ENCODE measurements around the gene HIP1. TPM values are rescaled to one million over a fixed set of nuclear protein-coding genes. Genes with fewer than 3 reads are reported as not detected.
A peak's percentile ranks its signal among the peaks of the same experiment; 100 is the strongest.
"Not testable (repeated sequence)": the region's sequence is repeated elsewhere in the genome, so short reads cannot be mapped to it uniquely, and the experiment has no call there.

The HIP1 gene
- total RNA-seq, 1 donor from 2014 or later, result 26.7 TPM

- no peak for DNase-seq (ENCODE audit: low read depth)
These were observed 155.5 kb downstream of the HIP1 start for GRCh38 chr7:75583255-75583654.

- no peak for DNase-seq (ENCODE audit: low read depth)
These were observed 158.8 kb downstream of the HIP1 start for GRCh38 chr7:75579899-75580298.

- no peak for DNase-seq (ENCODE audit: low read depth)
These were observed 160.7 kb downstream of the HIP1 start for GRCh38 chr7:75578081-75578480.

- DNase-seq (ENCODE audit: low read depth), result peak; percentile 26
These were observed 163.1 kb downstream of the HIP1 start for GRCh38 chr7:75575488-75576121.

GRCh38 chr7:75573477-75574019 is 165.2 kb downstream of the HIP1 start:
- DNase-seq (ENCODE audit: low read depth), result no peak

- no peak for DNase-seq (ENCODE audit: low read depth)
These were observed 165.9 kb downstream of the HIP1 start for GRCh38 chr7:75572814-75573213.

- DNase-seq (ENCODE audit: low read depth), result no peak
These were observed 166.3 kb downstream of the HIP1 start for GRCh38 chr7:75572396-75572795.

GRCh38 chr7:75571209-75571608 is 167.5 kb downstream of the HIP1 start:
- DNase-seq (ENCODE audit: low read depth), result no peak

GRCh38 chr7:75569629-75570282 is 169.0 kb downstream of the HIP1 start:
- not testable (repeated sequence) for DNase-seq (ENCODE audit: low read depth)

GRCh38 chr7:75567948-75568595 is 170.7 kb downstream of the HIP1 start:
- DNase-seq (ENCODE audit: low read depth), result no peak

GRCh38 chr7:75565132-75565837 is 173.5 kb downstream of the HIP1 start:
- DNase-seq (ENCODE audit: low read depth), result peak; percentile 48

GRCh38 chr7:75563171-75563570 is 175.6 kb downstream of the HIP1 start:
- no peak for DNase-seq (ENCODE audit: low read depth)

GRCh38 chr7:75559976-75560365 is 178.8 kb downstream of the HIP1 start:
- peak; percentile 41 for DNase-seq (ENCODE audit: low read depth)

- no peak for DNase-seq (ENCODE audit: low read depth)
These were observed 179.3 kb downstream of the HIP1 start for GRCh38 chr7:75559355-75559975.

GRCh38 chr7:75556835-75557234 is 181.9 kb downstream of the HIP1 start:
- not testable (repeated sequence) for DNase-seq (ENCODE audit: low read depth)

- no peak for DNase-seq (ENCODE audit: low read depth)
These were observed 183.0 kb downstream of the HIP1 start for GRCh38 chr7:75555736-75556135.

GRCh38 chr7:75546237-75547015 is 192.3 kb downstream of the HIP1 start:
- DNase-seq (ENCODE audit: low read depth), result no peak

GRCh38 chr7:75537731-75538130 is 201.0 kb downstream of the HIP1 start:
- no peak for DNase-seq (ENCODE audit: low read depth)

- DNase-seq (ENCODE audit: low read depth), result no peak
These were observed 201.7 kb downstream of the HIP1 start for GRCh38 chr7:75536940-75537538.

GRCh38 chr7:75536491-75536890 is 202.2 kb downstream of the HIP1 start:
- no peak for DNase-seq (ENCODE audit: low read depth)

Measured in myocyte (in vitro differentiated cells).